GM19372 (cell line): Measurements from ENCODE around the gene C9orf43.
"Not testable (repeated sequence)": the region's sequence is repeated elsewhere in the genome, so short reads cannot be mapped to it uniquely, and the experiment has no call there.

ENCODE experiments used
- ATAC-seq: cut with Tn5 transposase; IDR thresholded peaks from one replicate; pipeline ENCODE4 v1.9.1; 2021; ENCODE audit warnings: mild to moderate bottlenecking, low read depth, moderate library complexity; ENCODE audit not compliant: unreplicated experiment

Gene C9orf43

GRCh38 chr9:113410207-113410864 is at the start of gene C9orf43, which contains the start of gene POLE3:
C9orf43 (plus strand) TSS chr9:113410747; CDS start chr9:113413494, 2,747 bp downstream.
POLE3 (minus strand) TSS chr9:113410675; CDS start chr9:113410293, 382 bp downstream.
- peak; percentile 91 for ATAC-seq

- ATAC-seq, result no peak
Measured at GRCh38 chr9:113361304-113362018, 49.1 kb upstream of the C9orf43 start.

- no peak for ATAC-seq
Measured at GRCh38 chr9:113363336-113363735, 47.2 kb upstream of the C9orf43 start.

GRCh38 chr9:113364951-113365350 is 45.6 kb upstream of the C9orf43 start:
- no peak for ATAC-seq

GRCh38 chr9:113365652-113366051 is 44.9 kb upstream of the C9orf43 start:
- not testable (repeated sequence) for ATAC-seq

GRCh38 chr9:113368348-113368981 is 42.1 kb upstream of the C9orf43 start:
- ATAC-seq, result no peak

- no peak for ATAC-seq
Measured at GRCh38 chr9:113368982-113369854, 41.3 kb upstream of the C9orf43 start.

GRCh38 chr9:113369855-113370140 is 40.7 kb upstream of the C9orf43 start:
- ATAC-seq, result no peak

GRCh38 chr9:113370806-113371325 is 39.7 kb upstream of the C9orf43 start:
- ATAC-seq, result no peak

GRCh38 chr9:113372059-113372458 is 38.5 kb upstream of the C9orf43 start:
- ATAC-seq, result no peak

GRCh38 chr9:113373256-113373655 is 37.3 kb upstream of the C9orf43 start:
- no peak for ATAC-seq

GRCh38 chr9:113373676-113374392 is 36.7 kb upstream of the C9orf43 start:
- no peak for ATAC-seq

GRCh38 chr9:113375057-113376023 is 35.2 kb upstream of the C9orf43 start:
- ATAC-seq, result no peak

GRCh38 chr9:113376634-113377567 is 33.6 kb upstream of the C9orf43 start, which contains the start of gene HDHD3:
HDHD3 (minus strand) TSS chr9:113376986; CDS start chr9:113374354, 2,632 bp downstream.
- peak; percentile 91 for ATAC-seq

- ATAC-seq, result not testable (repeated sequence)
Measured at GRCh38 chr9:113379094-113379828, 31.3 kb upstream of the C9orf43 start.

GRCh38 chr9:113379829-113380210 is 30.7 kb upstream of the C9orf43 start:
- ATAC-seq, result not testable (repeated sequence)

- ATAC-seq, result no peak
Measured at GRCh38 chr9:113380869-113381378, 29.6 kb upstream of the C9orf43 start.
